LNCaP clone FGC (cell line): Measurements from ENCODE around the gene ORAI2.
A peak's percentile ranks its signal among the peaks of the same experiment; 100 is the strongest.

Source experiments
- DNase-seq: peaks from one replicate; pipeline ENCODE4 v3.0.0-alpha.2; 2011; ENCODE audit warnings: low read depth
- H3K4me3 ChIP-seq: 2 replicates; pipeline ENCODE4 v1.5.1; 2011; ENCODE audit warnings: mild to moderate bottlenecking, low read depth, low read length, control low read depth
- CTCF ChIP-seq: IDR thresholded peaks from 2 replicates; pipeline ENCODE4 v1.5.1; 2012; ENCODE audit warnings: mild to moderate bottlenecking; ENCODE audit not compliant: control insufficient read depth, insufficient read depth; ENCODE audit errors: extremely low read depth

Gene ORAI2

GRCh38 chr7:102413611-102414010, 19.8 kb upstream of the ORAI2 start:
- no peak overlapping the region for H3K4me3 ChIP-seq
- DNase-seq = no peak
- no peak for TF ChIP-seq CTCF

- no peak overlapping the region for H3K4me3 ChIP-seq
- peak; percentile 52 for DNase-seq
- peak; percentile 1; the same call in 1 of the 2 replicates for TF ChIP-seq CTCF
Observed at GRCh38 chr7:102415685-102416225, 17.6 kb upstream of the ORAI2 start.

DNA sequence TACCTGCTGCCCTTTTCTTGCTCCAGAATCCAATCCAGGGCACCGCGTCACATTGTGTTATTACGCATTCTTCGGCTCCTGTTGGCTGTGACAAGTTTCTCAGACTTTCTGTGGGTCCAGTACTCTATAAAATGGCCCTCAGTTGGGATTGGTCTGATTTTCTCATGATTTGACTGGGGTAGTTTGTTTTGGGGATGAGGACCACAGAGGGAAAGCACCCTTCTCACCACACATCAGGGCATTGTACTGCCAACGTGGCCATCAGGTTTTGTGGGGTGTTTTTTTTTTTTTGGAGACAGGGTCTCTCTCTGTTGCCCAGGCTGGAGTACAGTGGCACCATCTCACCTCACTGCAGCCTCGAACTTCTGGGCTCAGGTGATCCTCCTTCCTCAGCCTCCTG, 17.0 kb upstream of the ORAI2 start:
- no peak overlapping the region for H3K4me3 ChIP-seq
- no peak for DNase-seq
- no peak for TF ChIP-seq CTCF

- TF ChIP-seq CTCF = no peak
- H3K4me3 ChIP-seq = no peak overlapping the region
- no peak for DNase-seq
Observed at GRCh38 chr7:102417105-102417504, 16.3 kb upstream of the ORAI2 start.

DNA sequence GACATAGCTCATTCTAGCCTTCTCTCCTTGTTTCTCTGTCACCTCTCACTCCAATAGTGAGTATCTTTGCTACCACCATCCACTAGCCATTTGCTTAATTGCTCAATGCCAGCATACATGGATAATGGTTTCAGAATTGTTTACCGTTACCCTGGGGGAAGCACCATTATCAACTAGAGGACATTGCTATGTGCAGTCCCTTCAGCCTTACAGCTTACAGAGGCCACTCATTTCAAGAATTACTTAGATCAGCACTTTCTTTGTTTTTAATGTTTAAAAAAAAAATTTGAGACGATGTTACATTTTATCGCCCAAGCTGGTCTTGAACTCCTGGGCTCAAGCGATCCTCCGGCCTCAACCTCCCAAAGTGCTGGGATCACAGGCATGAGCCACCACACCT, 14.8 kb upstream of the ORAI2 start:
- DNase-seq = no peak
- no peak for TF ChIP-seq CTCF

DNA sequence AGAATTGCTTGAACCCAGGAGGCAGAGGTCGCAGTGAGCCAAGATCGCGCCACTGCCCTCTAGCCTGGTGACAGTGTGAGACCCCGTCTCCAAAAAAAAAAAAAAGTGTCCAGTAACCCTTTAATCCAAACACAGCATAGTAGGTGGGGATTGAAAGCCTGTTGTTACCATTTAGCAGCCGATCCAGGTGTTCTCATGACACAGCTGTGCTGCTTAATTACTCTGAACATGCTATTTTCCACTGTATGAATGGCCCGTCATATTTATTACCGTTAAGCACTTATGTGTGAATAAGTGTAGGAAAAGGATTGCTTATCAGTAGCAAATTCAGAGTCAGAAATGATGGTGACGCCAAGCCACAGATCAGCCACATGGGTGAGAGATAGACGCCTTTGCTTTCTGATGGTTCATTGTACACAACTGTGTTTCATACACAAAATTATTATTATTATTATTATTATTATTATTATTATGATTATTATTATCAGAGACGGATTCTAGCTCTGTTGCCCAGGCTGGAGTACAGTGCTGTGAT, 11.6 kb upstream of the ORAI2 start:
- no peak for TF ChIP-seq CTCF
- H3K4me3 ChIP-seq = no peak overlapping the region
- no peak for DNase-seq

More for the DNA sequence above, 14.8 kb upstream of the ORAI2 start:
- H3K4me3 ChIP-seq = no peak overlapping the region

DNA sequence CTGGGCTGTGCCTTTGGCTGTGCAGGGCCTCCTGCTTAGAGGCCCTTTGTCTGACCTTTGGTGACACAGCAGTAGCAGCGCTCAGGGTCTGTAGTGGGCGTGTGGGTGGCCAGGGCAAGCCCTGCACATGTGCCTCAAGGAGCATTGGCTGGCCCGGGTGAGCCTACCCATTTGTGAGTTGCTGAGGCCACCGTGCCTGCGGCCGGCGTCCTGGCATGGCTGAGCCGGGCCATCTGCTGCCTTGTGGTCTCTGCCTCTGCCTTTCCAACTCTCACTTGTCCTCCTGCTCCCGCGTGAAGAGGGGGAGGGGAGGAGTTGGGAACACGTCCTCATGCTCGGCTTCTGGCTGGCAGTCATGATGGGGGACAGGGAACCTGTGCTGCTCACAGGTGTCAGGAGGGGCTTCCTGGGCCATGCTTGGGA, 9.2 kb upstream of the ORAI2 start:
- H3K4me3 ChIP-seq = no peak overlapping the region
- TF ChIP-seq CTCF = no peak
- no peak for DNase-seq
